Stimulated activated CD4-positive, alpha-beta T cell treated with anti-CD3 and anti-CD28 coated beads, Interleukin-12 subunit alpha, Interleukin-12 subunit beta, amount 100 ng/mL, for 4 hours (primary cell): ENCODE measurements around the gene ITPKC.
"Not testable (repeated sequence)": the region's sequence is repeated elsewhere in the genome, so short reads cannot be mapped to it uniquely, and the experiment has no call there.

Source experiments
- DNase-seq: peaks from one replicate; pipeline ENCODE4 v3.0.0-alpha.2; 2020

ITPKC gene

GRCh38 chr19:40774916-40775631 is 58.2 kb downstream of the ITPKC start, which contains the start of gene MIA:
Gene MIA (plus strand): TSS chr19:40775521. CDS start chr19:40775543, 22 bp downstream.
- no peak for DNase-seq

- DNase-seq = no peak
Observed at GRCh38 chr19:40775632-40776022, 58.7 kb downstream of the ITPKC start.

- no peak for DNase-seq
Observed at GRCh38 chr19:40776364-40776763, 59.5 kb downstream of the ITPKC start.

DNA sequence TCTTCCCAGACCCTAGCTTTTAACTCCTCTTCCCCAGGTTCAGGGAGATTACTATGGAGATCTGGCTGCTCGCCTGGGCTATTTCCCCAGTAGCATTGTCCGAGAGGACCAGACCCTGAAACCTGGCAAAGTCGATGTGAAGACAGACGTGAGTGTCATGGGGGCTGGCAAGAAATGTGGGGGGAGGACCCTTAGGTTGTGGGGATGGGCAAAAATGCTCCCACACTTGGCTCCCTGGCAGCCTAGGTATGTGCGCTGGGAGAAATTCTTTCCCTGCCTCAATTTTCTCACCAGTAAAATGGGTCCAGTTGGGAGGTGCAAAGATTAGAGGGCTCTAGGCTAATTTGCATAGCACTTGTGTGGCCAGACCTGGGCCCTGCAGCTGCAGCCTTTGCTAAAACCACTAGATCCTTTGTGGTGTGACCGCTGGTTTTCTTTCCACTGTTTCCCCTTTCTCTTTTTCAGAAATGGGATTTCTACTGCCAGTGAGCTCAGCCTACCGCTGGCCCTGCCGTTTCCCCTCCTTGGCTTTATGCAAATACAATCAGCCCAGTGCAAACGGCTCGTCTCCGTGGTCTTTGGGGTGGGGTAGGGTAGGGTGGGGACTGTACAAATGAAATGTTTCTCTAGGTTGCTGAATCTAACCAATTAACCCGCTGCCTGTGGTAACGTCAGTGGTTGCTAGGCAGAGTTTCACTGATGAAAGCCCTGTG is 60.2 kb downstream of the ITPKC start:
- DNase-seq = peak; percentile 74

GRCh38 chr19:40777645-40777936 is 60.7 kb downstream of the ITPKC start:
- DNase-seq = no peak

- DNase-seq = peak; percentile 100
Observed at GRCh38 chr19:40777937-40778705, 61.2 kb downstream of the ITPKC start, which contains the start of gene RAB4B. Gene RAB4B (plus strand): TSS chr19:40778247. CDS start chr19:40778376, 129 bp downstream.

DNA sequence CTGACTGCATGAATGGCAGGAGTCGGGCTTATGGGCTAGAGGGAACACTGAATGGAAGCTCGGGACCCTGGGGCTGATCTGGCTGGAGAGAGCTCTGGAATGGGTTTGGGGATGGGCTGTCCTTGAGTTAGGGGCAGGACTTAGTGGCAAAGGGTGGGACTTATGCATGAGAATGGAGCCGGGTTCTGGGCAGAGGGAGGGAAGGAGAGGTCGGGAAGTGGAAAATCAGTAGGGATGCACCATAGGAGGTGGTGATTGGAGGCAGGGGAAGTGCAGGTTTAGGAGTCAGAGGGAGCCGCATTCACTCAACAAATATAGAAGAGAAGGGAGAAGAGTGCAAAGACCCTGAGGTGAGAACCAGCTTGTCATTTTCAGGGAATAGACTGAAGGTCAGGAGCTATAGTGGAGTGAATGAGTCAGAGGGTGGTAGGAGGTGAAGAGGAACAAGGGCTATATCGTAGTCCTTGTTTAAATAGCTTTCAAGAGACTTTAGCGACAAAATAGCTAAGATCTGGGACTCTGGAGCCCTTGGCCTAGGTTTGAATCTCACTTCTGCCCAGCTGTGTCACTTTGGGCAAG is 61.9 kb downstream of the ITPKC start:
- no peak for DNase-seq

GRCh38 chr19:40780582-40780981 is 63.7 kb downstream of the ITPKC start:
- no peak for DNase-seq

- no peak for DNase-seq
Observed at GRCh38 chr19:40781140-40781539, 64.2 kb downstream of the ITPKC start.

GRCh38 chr19:40783711-40784110 is 66.8 kb downstream of the ITPKC start:
- DNase-seq = no peak

DNA sequence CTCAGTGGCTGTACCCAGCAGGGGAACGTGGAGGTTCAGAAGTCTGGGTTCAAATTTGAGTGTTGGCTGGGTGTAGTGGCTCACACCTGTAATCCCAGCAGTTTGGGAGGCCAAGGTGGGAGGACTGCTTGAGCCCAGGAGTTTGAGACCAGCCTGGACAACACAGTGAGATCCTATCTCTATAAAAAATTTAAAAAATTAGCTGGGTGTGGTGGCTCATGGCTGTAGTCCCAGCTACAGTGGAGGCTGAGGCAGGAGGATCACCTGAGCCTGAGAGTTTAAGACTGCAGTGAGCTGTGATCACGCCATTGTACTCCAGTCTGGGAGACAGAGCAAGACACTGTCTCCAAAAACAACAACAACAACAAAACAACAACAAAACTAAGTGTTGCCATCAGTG is 67.2 kb downstream of the ITPKC start:
- DNase-seq = not testable (repeated sequence)

- DNase-seq = no peak
Observed at GRCh38 chr19:40785526-40785925, 68.6 kb downstream of the ITPKC start.

GRCh38 chr19:40786060-40787037 is 69.4 kb downstream of the ITPKC start:
- DNase-seq = no peak
